ENCODE results near the gene GMPR2. TPM values are rescaled to one million over a fixed set of nuclear protein-coding genes. Genes with fewer than 3 reads are reported as not detected.

Gene GMPR2
- total and polyA plus RNA-seq, 2 of the 13 experiments (the other 11 are each of a cell fraction or from before 2014, with no cell fraction given): 210 to 273 TPM

DNA sequence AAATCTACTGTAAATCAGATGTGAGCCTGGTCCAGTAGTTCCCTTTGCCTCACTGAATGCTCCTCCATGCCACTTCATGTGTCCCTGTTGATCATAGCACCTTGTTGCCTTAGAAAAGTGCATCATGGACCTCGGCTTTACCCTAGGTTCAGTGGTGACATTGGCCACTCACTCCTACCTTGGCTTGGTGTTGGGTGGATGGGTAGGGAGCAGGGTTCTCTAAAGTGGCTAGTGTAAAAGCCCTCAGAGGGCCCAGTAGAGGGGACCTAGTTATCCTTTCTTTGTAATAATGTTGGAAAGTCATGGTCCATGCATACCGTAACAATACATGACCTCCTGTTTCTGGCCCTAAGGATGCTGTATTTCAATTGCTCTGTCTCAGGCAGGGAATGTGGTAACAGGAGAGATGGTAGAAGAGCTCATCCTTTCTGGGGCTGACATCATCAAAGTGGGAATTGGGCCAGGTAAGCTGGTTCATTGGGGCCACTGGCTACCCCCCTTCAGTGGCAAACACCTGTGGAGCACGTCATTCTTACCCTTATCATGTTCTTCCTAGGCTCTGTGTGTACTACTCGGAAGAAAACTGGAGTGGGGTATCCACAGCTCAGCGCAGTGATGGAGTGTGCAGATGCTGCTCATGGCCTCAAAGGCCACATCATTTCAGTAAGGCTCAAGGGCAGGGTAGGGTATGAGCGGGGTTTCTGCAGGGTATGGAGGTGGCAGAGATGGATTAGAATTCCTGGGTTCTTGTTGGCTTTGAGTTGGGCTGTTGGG is 4.1 kb downstream of the GMPR2 start:
- ATAC-seq (no peak), DNase-seq (ENCODE audit: low spot score) (no peak), FAIRE-seq (no peak)
- Histone ChIP-seq H3K4me2 (ENCODE audit: low read depth, low read length) (no peak overlapping the region), H4K20me1 (ENCODE audit: insufficient read depth, low read length) (peaks cover 5% of the 10 kb centered on the region; the same call in 1 of the 2 replicates), H3K27ac (ENCODE audit: extremely low read length, insufficient read depth, low read length) (no peak overlapping the region), H3K4me3 (replicated peaks in 1 of 3; ENCODE audit: insufficient read depth in 1 of 3, low read depth in 2 of 3, low read length in 3 of 3) (no peak overlapping the region), H3K27me3 (ENCODE audit: control insufficient read depth in 1 of 2, insufficient read depth in 2 of 2, low read length in 2 of 2) (no peaks in the 10 kb centered on the region; a peak in 1 of 5 replicates), H3K9me3 (ENCODE audit: low read length) (no peaks in the 10 kb centered on the region), H3K79me2 (ENCODE audit: insufficient read depth, low read length) (peaks cover 39% of the 10 kb centered on the region), H3K36me3 (replicated peaks in 1 of 2; ENCODE audit: control insufficient read depth in 1 of 2, insufficient read depth in 2 of 2, low read length in 2 of 2) (peaks cover 44 to 70% of the 10 kb centered on the region in 2 experiments), H3K4me1 (ENCODE audit: insufficient read depth, low read length) (peaks cover 47% of the 10 kb centered on the region), H3K9ac (ENCODE audit: insufficient read depth, low read depth, low read length) (no peak overlapping the region), H2AFZ (ENCODE audit: low read length) (no peak overlapping the region)
- CTCF ChIA-PET (ENCODE audit: low intra/inter-chr PET ratio, low total read pairs): no interaction called here
- WGBS (ENCODE audit: low lambda C conversion rate): 99% methylated on average over 6 of the region's 6 CpGs
- intact Hi-C loops (cut with micrococcal nuclease; ENCODE audit: unreplicated experiment) (loop anchor here (10.0 kb wide), 1 partner anchor 1188 kb away; no protein-coding TSS in a partner anchor), in situ Hi-C loops (cut with HindIII; ENCODE audit: extremely low pct_ligation_motif_present, low pct_unique_long_range_greater_than_20kb) (no loop called here)
- POLR2A ChIA-PET: interaction anchor here (1.1 to 18.0 kb wide), 6 partner anchors 8 to 122 kb away, joined by 3 to 850 read pairs (median 44); partner anchors contain the start of genes CHMP4A, CIDEB, DCAF11 and DHRS1
- BruUV-seq (replicated peaks): no TSS peak
- TF ChIP-seq CBX1 (IDR thresholded peaks at IDR 0.05; ENCODE audit: low read depth) (no peak), KMT2A (CRISPR knock-in tag; IDR thresholded peaks at IDR 0.05) (no peak), POLR2AphosphoS5 (IDR thresholded peaks at IDR 0.05; ENCODE audit: low read depth, low read length) (peak; percentile 39), NFIB (CRISPR knock-in tag; IDR thresholded peaks at IDR 0.05; ENCODE audit: borderline replicate concordance) (0 out of 2 replicates have a peak, but pooled peaks have one; percentile 47), ELF4 (CRISPR knock-in tag; IDR thresholded peaks at IDR 0.05; ENCODE audit: borderline replicate concordance) (no peak), CCAR2 (optimal IDR thresholded peaks at IDR 0.05; ENCODE audit: low read depth, low read length) (peak; percentile 58), ZNF674 (CRISPR knock-in tag; IDR thresholded peaks at IDR 0.05; ENCODE audit: low read depth) (no peak), RBM22 (optimal IDR thresholded peaks at IDR 0.05; ENCODE audit: low read length) (peak; percentile 17), HNF4G (IDR thresholded peaks at IDR 0.05; ENCODE audit: borderline replicate concordance, low read depth, low read length) (no peak), HNF4G (CRISPR knock-in tag; IDR thresholded peaks at IDR 0.05; ENCODE audit: borderline replicate concordance, low read depth) (no peak), ZNF33A (CRISPR knock-in tag; IDR thresholded peaks at IDR 0.05; ENCODE audit: borderline replicate concordance) (no peak), SSRP1 (CRISPR knock-in tag; IDR thresholded peaks at IDR 0.05) (peak; percentile 90), SP2 (CRISPR knock-in tag; IDR thresholded peaks at IDR 0.05) (no peak), PAF1 (CRISPR knock-in tag; IDR thresholded peaks at IDR 0.05) (peak; percentile 68)
- TF ChIP-seq, protein P1, sequence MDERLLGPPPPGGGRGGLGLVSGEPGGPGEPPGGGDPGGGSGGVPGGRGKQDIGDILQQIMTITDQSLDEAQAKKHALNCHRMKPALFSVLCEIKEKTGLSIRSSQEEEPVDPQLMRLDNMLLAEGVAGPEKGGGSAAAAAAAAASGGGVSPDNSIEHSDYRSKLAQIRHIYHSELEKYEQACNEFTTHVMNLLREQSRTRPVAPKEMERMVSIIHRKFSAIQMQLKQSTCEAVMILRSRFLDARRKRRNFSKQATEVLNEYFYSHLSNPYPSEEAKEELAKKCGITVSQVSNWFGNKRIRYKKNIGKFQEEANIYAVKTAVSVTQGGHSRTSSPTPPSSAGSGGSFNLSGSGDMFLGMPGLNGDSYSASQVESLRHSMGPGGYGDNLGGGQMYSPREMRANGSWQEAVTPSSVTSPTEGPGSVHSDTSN (CRISPR knock-in tag; IDR thresholded peaks at IDR 0.05): no peak
- TF ChIP-seq, protein P2, sequence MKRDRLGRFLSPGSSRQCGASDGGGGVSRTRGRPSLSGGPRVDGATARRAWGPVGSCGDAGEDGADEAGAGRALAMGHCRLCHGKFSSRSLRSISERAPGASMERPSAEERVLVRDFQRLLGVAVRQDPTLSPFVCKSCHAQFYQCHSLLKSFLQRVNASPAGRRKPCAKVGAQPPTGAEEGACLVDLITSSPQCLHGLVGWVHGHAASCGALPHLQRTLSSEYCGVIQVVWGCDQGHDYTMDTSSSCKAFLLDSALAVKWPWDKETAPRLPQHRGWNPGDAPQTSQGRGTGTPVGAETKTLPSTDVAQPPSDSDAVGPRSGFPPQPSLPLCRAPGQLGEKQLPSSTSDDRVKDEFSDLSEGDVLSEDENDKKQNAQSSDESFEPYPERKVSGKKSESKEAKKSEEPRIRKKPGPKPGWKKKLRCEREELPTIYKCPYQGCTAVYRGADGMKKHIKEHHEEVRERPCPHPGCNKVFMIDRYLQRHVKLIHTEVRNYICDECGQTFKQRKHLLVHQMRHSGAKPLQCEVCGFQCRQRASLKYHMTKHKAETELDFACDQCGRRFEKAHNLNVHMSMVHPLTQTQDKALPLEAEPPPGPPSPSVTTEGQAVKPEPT (CRISPR knock-in tag; IDR thresholded peaks at IDR 0.05; ENCODE audit: low read depth): 0 out of 2 replicates have a peak, but pooled peaks have one; percentile 35
- TF ChIP-seq, protein P3, sequence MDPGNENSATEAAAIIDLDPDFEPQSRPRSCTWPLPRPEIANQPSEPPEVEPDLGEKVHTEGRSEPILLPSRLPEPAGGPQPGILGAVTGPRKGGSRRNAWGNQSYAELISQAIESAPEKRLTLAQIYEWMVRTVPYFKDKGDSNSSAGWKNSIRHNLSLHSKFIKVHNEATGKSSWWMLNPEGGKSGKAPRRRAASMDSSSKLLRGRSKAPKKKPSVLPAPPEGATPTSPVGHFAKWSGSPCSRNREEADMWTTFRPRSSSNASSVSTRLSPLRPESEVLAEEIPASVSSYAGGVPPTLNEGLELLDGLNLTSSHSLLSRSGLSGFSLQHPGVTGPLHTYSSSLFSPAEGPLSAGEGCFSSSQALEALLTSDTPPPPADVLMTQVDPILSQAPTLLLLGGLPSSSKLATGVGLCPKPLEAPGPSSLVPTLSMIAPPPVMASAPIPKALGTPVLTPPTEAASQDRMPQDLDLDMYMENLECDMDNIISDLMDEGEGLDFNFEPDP (CRISPR knock-in tag; conservative IDR thresholded peaks at IDR 0.05): no peak
- TF ChIP-seq, protein P4, sequence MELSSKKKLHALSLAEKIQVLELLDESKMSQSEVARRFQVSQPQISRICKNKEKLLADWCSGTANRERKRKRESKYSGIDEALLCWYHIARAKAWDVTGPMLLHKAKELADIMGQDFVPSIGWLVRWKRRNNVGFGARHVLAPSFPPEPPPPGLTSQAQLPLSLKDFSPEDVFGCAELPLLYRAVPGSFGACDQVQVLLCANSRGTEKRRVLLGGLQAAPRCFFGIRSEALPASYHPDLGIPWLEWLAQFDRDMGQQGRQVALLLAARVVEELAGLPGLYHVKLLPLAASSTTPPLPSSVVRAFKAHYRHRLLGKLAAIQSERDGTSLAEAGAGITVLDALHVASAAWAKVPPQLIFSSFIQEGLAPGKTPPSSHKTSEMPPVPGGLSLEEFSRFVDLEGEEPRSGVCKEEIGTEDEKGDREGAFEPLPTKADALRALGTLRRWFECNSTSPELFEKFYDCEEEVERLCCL (CRISPR knock-in tag; IDR thresholded peaks at IDR 0.05; ENCODE audit: borderline replicate concordance): 0 out of 2 replicates have a peak, but pooled peaks have one; percentile 35
